ES-I3 (cell line): ENCODE data around the gene MROH2B.

Source experiments
- H3K36me3 ChIP-seq: 2 replicates; pipeline ENCODE4 v1.6.1; 2013; ENCODE audit warnings: mild to moderate bottlenecking, low read length, control low read depth, moderate library complexity; ENCODE audit not compliant: insufficient read depth
- H3K4me1 ChIP-seq: 2 replicates; pipeline ENCODE4 v1.6.1; 2013; ENCODE audit warnings: mild to moderate bottlenecking, control low read depth, low read length; ENCODE audit not compliant: insufficient read depth
- H3K9ac ChIP-seq: 2 replicates; pipeline ENCODE4 v1.6.1; 2013; ENCODE audit warnings: low read depth, mild to moderate bottlenecking, low read length, moderate library complexity
- H3K9me3 ChIP-seq: 2 replicates; pipeline ENCODE4 v1.6.1; 2013; ENCODE audit warnings: mild to moderate bottlenecking, low read length, moderate library complexity; ENCODE audit not compliant: control insufficient read depth, insufficient read depth

Gene MROH2B

GRCh38 chr5:41071242-41071641 is at the start of gene MROH2B:
Gene MROH2B (minus strand): TSS chr5:41071342. CDS start chr5:41070852, 490 bp downstream.
- Histone ChIP-seq H3K9me3 (no peaks in the 10 kb centered on the region; the same call in 1 of the 2 replicates), H3K36me3 (no peaks in the 10 kb centered on the region), H3K9ac (no peak within 1 kb of the TSS), H3K4me1 (no peaks in the 10 kb centered on the region; the same call in 1 of the 2 replicates)

- no peaks in the 10 kb centered on the region for H3K36me3 ChIP-seq
- H3K4me1 ChIP-seq = no peaks in the 10 kb centered on the region
- H3K9me3 ChIP-seq = no peaks in the 10 kb centered on the region
- no peak overlapping the region for H3K9ac ChIP-seq
Observed at GRCh38 chr5:41120600-41120999, 49.5 kb upstream of the MROH2B start.

DNA sequence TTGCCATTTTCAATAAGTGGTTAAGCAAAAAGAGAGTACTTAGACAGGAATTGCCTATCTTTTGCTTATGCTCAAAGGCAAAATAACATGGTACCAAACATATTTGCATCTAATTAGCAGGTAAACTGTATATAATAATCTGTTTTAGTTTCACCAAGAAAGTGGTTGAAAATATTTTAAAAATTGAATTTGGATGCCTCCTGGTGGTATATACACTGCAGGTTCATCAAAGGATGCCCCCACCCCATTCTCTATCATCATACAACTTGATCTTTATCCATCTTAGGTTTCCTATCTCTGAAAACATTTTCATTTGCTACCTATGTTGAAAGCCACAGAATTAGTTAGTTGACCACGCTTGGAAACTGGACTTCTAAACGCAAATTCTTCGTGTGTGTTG is 47.0 kb upstream of the MROH2B start:
- H3K9ac ChIP-seq = no peak overlapping the region
- no peaks in the 10 kb centered on the region for H3K36me3 ChIP-seq
- no peaks in the 10 kb centered on the region for H3K4me1 ChIP-seq
- no peaks in the 10 kb centered on the region for H3K9me3 ChIP-seq

- no peaks in the 10 kb centered on the region for H3K4me1 ChIP-seq
- no peaks in the 10 kb centered on the region for H3K9me3 ChIP-seq
- H3K9ac ChIP-seq = no peak overlapping the region
- no peaks in the 10 kb centered on the region for H3K36me3 ChIP-seq
Observed at GRCh38 chr5:41115281-41115680, 44.1 kb upstream of the MROH2B start.

- Histone ChIP-seq H3K36me3 (no peaks in the 10 kb centered on the region), H3K4me1 (no peaks in the 10 kb centered on the region), H3K9me3 (no peaks in the 10 kb centered on the region), H3K9ac (no peak overlapping the region)
Observed at GRCh38 chr5:41112486-41113455, 41.6 kb upstream of the MROH2B start.

- H3K36me3 ChIP-seq = no peaks in the 10 kb centered on the region
- no peak overlapping the region for H3K9ac ChIP-seq
- H3K4me1 ChIP-seq = no peaks in the 10 kb centered on the region
- H3K9me3 ChIP-seq = no peaks in the 10 kb centered on the region
Observed at GRCh38 chr5:41109186-41109585, 38.0 kb upstream of the MROH2B start.

GRCh38 chr5:41102341-41102740 is 31.2 kb upstream of the MROH2B start:
- H3K4me1 ChIP-seq = no peaks in the 10 kb centered on the region
- no peaks in the 10 kb centered on the region for H3K9me3 ChIP-seq
- H3K9ac ChIP-seq = no peak overlapping the region
- H3K36me3 ChIP-seq = no peaks in the 10 kb centered on the region

GRCh38 chr5:41097642-41098041 is 26.5 kb upstream of the MROH2B start:
- no peaks in the 10 kb centered on the region for H3K9me3 ChIP-seq
- H3K36me3 ChIP-seq = no peaks in the 10 kb centered on the region
- H3K9ac ChIP-seq = no peak overlapping the region
- H3K4me1 ChIP-seq = no peaks in the 10 kb centered on the region

GRCh38 chr5:41095324-41096101 is 24.4 kb upstream of the MROH2B start:
- Histone ChIP-seq H3K9ac (no peak overlapping the region), H3K36me3 (no peaks in the 10 kb centered on the region), H3K4me1 (no peaks in the 10 kb centered on the region), H3K9me3 (no peaks in the 10 kb centered on the region)

GRCh38 chr5:41094871-41095270 is 23.7 kb upstream of the MROH2B start:
- Histone ChIP-seq H3K36me3 (no peaks in the 10 kb centered on the region), H3K4me1 (no peaks in the 10 kb centered on the region), H3K9ac (no peak overlapping the region), H3K9me3 (no peaks in the 10 kb centered on the region)

- H3K9me3 ChIP-seq = no peaks in the 10 kb centered on the region
Observed at GRCh38 chr5:41093803-41094202, 22.7 kb upstream of the MROH2B start.

DNA sequence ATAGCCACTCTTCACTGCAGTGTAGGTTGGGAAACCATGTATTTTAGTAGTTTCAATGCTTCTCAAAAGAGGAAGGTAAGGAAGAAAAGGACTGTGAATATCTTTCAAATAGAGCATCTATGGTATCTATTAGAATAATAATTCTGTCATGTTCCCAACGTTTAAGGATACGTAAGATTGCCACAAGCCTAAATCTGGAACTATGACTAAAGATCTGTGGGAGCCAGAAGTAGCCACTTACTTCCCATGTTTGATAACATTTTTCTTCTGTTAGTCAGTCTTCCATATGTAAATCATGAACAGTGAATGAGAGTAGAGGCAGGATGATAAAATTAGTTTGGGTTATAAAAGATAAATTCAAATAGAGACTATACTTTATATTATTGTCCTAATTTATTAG is 16.3 kb upstream of the MROH2B start:
- no peak overlapping the region for H3K9ac ChIP-seq
- H3K9me3 ChIP-seq = peaks cover under 1% of the 10 kb centered on the region; the same call in 1 of the 2 replicates
- H3K36me3 ChIP-seq = no peaks in the 10 kb centered on the region
- no peaks in the 10 kb centered on the region for H3K4me1 ChIP-seq

More at GRCh38 chr5:41093803-41094202, 22.7 kb upstream of the MROH2B start:
- Histone ChIP-seq H3K36me3 (no peaks in the 10 kb centered on the region), H3K9ac (no peak overlapping the region), H3K4me1 (no peaks in the 10 kb centered on the region)

GRCh38 chr5:41083306-41083705 is 12.2 kb upstream of the MROH2B start:
- no peak overlapping the region for H3K9ac ChIP-seq
- H3K36me3 ChIP-seq = no peaks in the 10 kb centered on the region
- H3K4me1 ChIP-seq = no peaks in the 10 kb centered on the region
- H3K9me3 ChIP-seq = peaks cover 5% of the 10 kb centered on the region; the same call in 1 of the 2 replicates

GRCh38 chr5:41071975-41072374 is 833 bp upstream of the MROH2B start:
- H3K9me3 ChIP-seq = no peaks in the 10 kb centered on the region; the same call in 1 of the 2 replicates
- no peaks in the 10 kb centered on the region for H3K36me3 ChIP-seq
- no peak overlapping the region for H3K9ac ChIP-seq
- H3K4me1 ChIP-seq = no peaks in the 10 kb centered on the region; the same call in 1 of the 2 replicates
